Urinary bladder (tissue), 4 donors: Measurements from ENCODE around the gene IQSEC1. TPM values are rescaled to one million over a fixed set of nuclear protein-coding genes. Genes with fewer than 3 reads are reported as not detected.
A peak's percentile ranks its signal among the peaks of the same experiment; 100 is the strongest.

Source experiments
- DNase-seq: peaks from one replicate; pipeline ENCODE4 v3.0.0-alpha.2; 2015; ENCODE audit errors: extremely low spot score
- H3K27ac ChIP-seq: one replicate; pipeline ENCODE4 v1.5.1; 2013; ENCODE audit warnings: low read depth, mild to moderate bottlenecking, moderate library complexity
- H3K36me3 ChIP-seq: one replicate; pipeline ENCODE4 v1.6.1; 2013; ENCODE audit warnings: mild to moderate bottlenecking, moderate library complexity; ENCODE audit not compliant: insufficient read depth
- H3K4me1 ChIP-seq: one replicate; pipeline ENCODE4 v1.6.1; 2013; ENCODE audit warnings: mild to moderate bottlenecking, moderate library complexity; ENCODE audit not compliant: insufficient read depth
- H3K4me3 ChIP-seq: one replicate; pipeline ENCODE4 v1.5.1; 2013; ENCODE audit warnings: low read depth, low read length
- WGBS: extraction: QIAGEN DNeasy Blood & Tissue Kit; methylation state at CpG from one replicate; pipeline ENCODE4 v1.1.7; 2013; 5-methylcytosine and 5-hydroxymethylcytosine counted together
- polyA plus RNA-seq: library from polyadenylated mRNA; stranded (reverse); fragments of 200-250 nt; gene quantifications from one replicate; pipeline ENCODE4 v1.2.3, GENCODE V29; 2013
- total RNA-seq: library from RNA; depleted of rRNA; stranded (reverse); fragments of >200 nt; gene quantifications from one replicate; pipeline ENCODE4 v1.2.3, GENCODE V29; 2014
- donor health status: healthy with polysubstance abuse.
- donor health status: healthy.

Gene IQSEC1
- total and polyA plus RNA-seq, 2 donors, result 24.4 to 27.8 TPM

GRCh38 chr3:12994607-12995388 is 78.4 kb downstream of the IQSEC1 start:
- H3K4me3 ChIP-seq, result peak overlapping the region; percentile 56
- no peaks in the 10 kb centered on the region for H3K4me1 ChIP-seq
- H3K36me3 ChIP-seq, result no peaks in the 10 kb centered on the region
- H3K27ac ChIP-seq, result peak overlapping the region; percentile 71
- no peak for DNase-seq
- under 1% methylated on average over 58 of the region's 58 CpGs for WGBS

- H3K36me3 ChIP-seq, result no peaks in the 10 kb centered on the region
- H3K27ac ChIP-seq, result no peak overlapping the region
- H3K4me3 ChIP-seq, result peak overlapping the region; percentile 56
- WGBS, result 1% methylated on average over 25 of the region's 25 CpGs
- DNase-seq, result no peak
- H3K4me1 ChIP-seq, result no peaks in the 10 kb centered on the region
Measured at GRCh38 chr3:12994357-12994606, 78.9 kb downstream of the IQSEC1 start.

- no peak overlapping the region for H3K27ac ChIP-seq
- H3K36me3 ChIP-seq, result no peaks in the 10 kb centered on the region
- H3K4me1 ChIP-seq, result no peaks in the 10 kb centered on the region
- peak overlapping the region; percentile 56 for H3K4me3 ChIP-seq
- under 1% methylated on average over 114 of the region's 114 CpGs for WGBS
- DNase-seq, result no peak
Measured at GRCh38 chr3:12993517-12994356, 79.5 kb downstream of the IQSEC1 start.

- no peaks in the 10 kb centered on the region for H3K36me3 ChIP-seq
- peak overlapping the region; percentile 56 for H3K4me3 ChIP-seq
- DNase-seq, result no peak
- H3K27ac ChIP-seq, result no peak overlapping the region
- 20% methylated on average over 24 of the region's 24 CpGs for WGBS
- no peaks in the 10 kb centered on the region for H3K4me1 ChIP-seq
Measured at GRCh38 chr3:12992629-12993516, 80.4 kb downstream of the IQSEC1 start.

DNA sequence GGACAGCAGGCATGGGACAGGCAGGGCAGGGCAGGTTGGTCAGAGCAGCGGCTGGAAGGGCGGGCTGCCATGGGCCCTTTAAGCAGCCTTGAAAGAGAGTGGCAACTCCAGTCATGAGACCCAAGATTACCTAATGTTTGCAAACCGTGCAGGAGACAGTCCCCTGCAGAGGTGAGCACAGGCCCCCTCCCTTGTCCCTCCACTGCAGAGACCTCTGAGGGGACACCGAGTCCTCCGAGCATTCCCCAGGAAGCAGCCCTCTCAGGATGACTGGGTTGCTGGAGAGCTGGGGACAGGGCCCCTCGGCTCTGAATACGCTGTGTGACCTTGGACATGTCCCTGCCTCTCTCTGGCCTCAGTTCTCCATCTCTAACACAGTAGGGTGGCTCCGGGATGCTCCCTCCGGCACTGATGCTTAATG is 81.4 kb downstream of the IQSEC1 start:
- no peak for DNase-seq
- no peaks in the 10 kb centered on the region for H3K36me3 ChIP-seq
- no peaks in the 10 kb centered on the region for H3K4me1 ChIP-seq
- no peak overlapping the region for H3K27ac ChIP-seq
- no peak overlapping the region for H3K4me3 ChIP-seq
- 89% methylated on average over 9 of the region's 9 CpGs for WGBS

DNA sequence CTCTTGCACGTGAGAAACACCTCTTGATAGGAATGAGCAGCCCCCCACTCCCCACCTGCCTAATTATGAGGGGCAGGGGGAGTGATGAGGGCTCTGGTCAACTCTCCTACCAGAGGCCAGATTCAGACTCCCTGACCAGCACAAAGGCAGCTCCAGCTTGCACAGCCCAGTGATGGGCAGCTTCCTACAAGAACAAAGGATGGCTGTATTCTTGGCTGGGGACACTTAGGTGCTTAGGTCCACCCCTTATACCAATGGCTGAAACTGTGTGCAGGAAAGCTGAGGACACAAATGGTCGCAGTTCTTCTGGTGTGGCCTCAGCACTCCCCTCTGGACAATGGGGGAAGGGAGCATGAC is 81.8 kb downstream of the IQSEC1 start:
- H3K4me1 ChIP-seq, result no peaks in the 10 kb centered on the region
- H3K36me3 ChIP-seq, result no peaks in the 10 kb centered on the region
- 77% methylated on average over 2 of the region's 2 CpGs for WGBS
- H3K4me3 ChIP-seq, result no peak overlapping the region
- H3K27ac ChIP-seq, result no peak overlapping the region
- no peak for DNase-seq

GRCh38 chr3:12990781-12991480 is 82.3 kb downstream of the IQSEC1 start:
- Histone ChIP-seq H3K27ac (no peak overlapping the region), H3K4me3 (no peak overlapping the region), H3K36me3 (no peaks in the 10 kb centered on the region), H3K4me1 (no peaks in the 10 kb centered on the region)
- no peak for DNase-seq
- WGBS, result 66% methylated on average over 16 of the region's 16 CpGs

DNA sequence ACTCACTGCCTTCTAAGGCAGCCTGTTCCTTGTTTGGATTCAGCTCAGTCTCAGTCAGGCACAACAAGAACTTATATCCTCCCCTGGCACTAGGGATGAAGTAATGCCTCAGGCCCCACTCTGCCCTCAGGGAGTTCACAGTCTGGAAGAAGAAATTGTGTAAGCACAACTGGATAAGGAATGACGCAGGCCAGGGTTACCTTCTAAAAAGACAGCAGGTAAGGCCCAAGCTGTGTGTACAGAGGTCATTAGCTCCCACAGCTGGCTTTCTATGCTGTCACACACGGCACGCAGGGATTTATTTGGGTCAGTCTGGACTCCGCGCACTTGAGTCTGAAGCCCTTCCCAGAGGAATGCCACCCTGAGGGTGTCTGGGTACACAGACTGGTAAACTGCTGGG is 82.9 kb downstream of the IQSEC1 start:
- Histone ChIP-seq H3K4me3 (no peak overlapping the region), H3K36me3 (no peaks in the 10 kb centered on the region), H3K4me1 (no peaks in the 10 kb centered on the region), H3K27ac (no peak overlapping the region)
- no peak for DNase-seq
- 88% methylated on average over 5 of the region's 5 CpGs for WGBS

GRCh38 chr3:12988728-12989454 is 84.3 kb downstream of the IQSEC1 start:
- DNase-seq, result no peak
- H3K36me3 ChIP-seq, result no peaks in the 10 kb centered on the region
- H3K4me1 ChIP-seq, result no peaks in the 10 kb centered on the region
- 89% methylated on average over 5 of the region's 5 CpGs for WGBS
- H3K4me3 ChIP-seq, result no peak overlapping the region
- H3K27ac ChIP-seq, result no peak overlapping the region

DNA sequence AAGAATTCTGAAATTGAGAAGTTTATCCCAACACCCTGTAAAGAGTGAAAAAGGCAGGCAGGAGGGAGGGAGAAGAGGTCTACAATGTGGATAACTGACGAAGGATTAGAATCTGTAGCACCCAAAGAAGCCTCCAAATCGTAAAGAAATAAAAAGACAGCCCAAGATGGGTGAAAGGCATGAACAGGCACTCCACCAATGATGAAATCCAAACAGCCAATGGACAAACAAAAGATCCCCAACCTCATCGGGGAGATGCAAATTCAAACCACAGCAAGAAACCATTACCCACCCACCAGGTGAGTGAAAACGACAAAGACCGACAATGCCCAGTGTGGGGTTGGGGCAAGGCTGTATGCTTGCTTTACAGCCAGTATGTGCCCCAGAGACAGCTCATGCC is 85.6 kb downstream of the IQSEC1 start:
- WGBS, result 94% methylated on average over 5 of the region's 5 CpGs

DNA sequence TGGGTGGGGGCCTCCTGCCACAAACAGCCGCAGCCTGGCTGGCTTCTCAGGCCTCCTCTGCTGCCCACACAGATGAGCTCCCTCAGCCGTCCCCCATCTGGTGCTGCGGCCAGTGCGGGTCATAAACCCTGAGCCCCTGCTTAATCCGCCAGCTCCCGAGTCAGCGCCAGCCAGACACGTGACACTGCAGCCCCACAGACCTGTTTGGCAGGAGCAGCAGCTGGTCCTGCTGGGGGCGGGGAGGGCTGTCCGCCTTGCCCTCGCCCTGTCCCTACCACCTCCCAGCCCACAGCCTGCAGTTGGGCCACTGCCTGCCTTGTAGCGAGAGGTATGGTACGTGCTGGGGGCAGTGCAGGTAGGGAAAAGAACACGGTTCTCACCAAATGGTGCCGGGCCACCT is 86.2 kb downstream of the IQSEC1 start:
- no peak overlapping the region for H3K4me3 ChIP-seq
- 67% methylated on average over 15 of the region's 15 CpGs for WGBS
- H3K4me1 ChIP-seq, result no peaks in the 10 kb centered on the region
- H3K36me3 ChIP-seq, result no peaks in the 10 kb centered on the region
- H3K27ac ChIP-seq, result no peak overlapping the region
- DNase-seq, result no peak

More for the DNA sequence above, 85.6 kb downstream of the IQSEC1 start:
- DNase-seq, result no peak
- no peak overlapping the region for H3K27ac ChIP-seq
- H3K4me3 ChIP-seq, result no peak overlapping the region
- no peaks in the 10 kb centered on the region for H3K4me1 ChIP-seq
- no peaks in the 10 kb centered on the region for H3K36me3 ChIP-seq

GRCh38 chr3:12986521-12986920 is 86.7 kb downstream of the IQSEC1 start:
- H3K36me3 ChIP-seq, result no peaks in the 10 kb centered on the region
- no peak for DNase-seq
- H3K4me1 ChIP-seq, result no peaks in the 10 kb centered on the region
- no peak overlapping the region for H3K4me3 ChIP-seq
- no peak overlapping the region for H3K27ac ChIP-seq
- 78% methylated on average over 11 of the region's 11 CpGs for WGBS

DNA sequence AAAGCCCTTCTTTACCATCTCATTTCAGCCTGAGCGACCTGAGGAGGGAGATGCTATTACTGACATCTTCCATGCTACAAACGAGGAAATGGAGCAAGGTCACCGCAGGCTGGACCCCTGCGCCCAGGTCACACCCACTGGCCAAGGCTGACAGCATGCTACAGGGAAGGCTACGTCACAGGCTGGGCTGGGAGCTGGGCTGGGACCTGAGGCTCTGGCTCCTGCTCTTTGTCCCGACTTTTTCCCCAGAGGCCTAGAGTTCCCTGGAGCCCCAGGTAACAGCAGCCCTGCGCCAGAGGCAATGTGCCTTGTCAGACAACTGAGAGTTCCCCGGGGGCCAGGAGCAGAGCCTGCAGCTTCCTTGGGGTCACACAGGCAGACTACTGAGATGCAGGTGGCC is 87.2 kb downstream of the IQSEC1 start:
- H3K27ac ChIP-seq, result no peak overlapping the region
- H3K4me1 ChIP-seq, result no peaks in the 10 kb centered on the region
- WGBS, result 92% methylated on average over 8 of the region's 8 CpGs
- DNase-seq, result no peak
- no peaks in the 10 kb centered on the region for H3K36me3 ChIP-seq
- no peak overlapping the region for H3K4me3 ChIP-seq
